Hematopoietic multipotent progenitor cell (in vitro differentiated cells): ENCODE data around the gene BRD4. TPM values are rescaled to one million over a fixed set of nuclear protein-coding genes. Genes with fewer than 3 reads are reported as not detected.

ENCODE experiments used
- DNase-seq, 3 donors: peaks; one replicate each; pipeline ENCODE4 v3.0.0-alpha.2; 2011 to 2015; ENCODE audit warnings: low read depth in 2 of 3, low spot score in 2 of 3
- small RNA-seq: library from RNA; depleted of rRNA; stranded (forward); fragments of <200 nt; gene quantifications from one replicate; pipeline ENCODE3, GENCODE V24; 2012
- total RNA-seq: library from RNA; depleted of rRNA; stranded (reverse); fragments of >200 nt; gene quantifications from one replicate; pipeline ENCODE4 v1.2.3, GENCODE V29; 2012

BRD4 gene
- total RNA-seq, 1 donor, result 32.3 TPM

GRCh38 chr19:15197275-15197941 lies 134.9 kb downstream of the BRD4 start:
- DNase-seq, result peak in 2 of 3 donors; percentile 84 to 91

GRCh38 chr19:15196360-15197005 lies 135.9 kb downstream of the BRD4 start:
- peak in 1 of 3 donors; percentile 39 for DNase-seq

GRCh38 chr19:15195371-15196334 lies 136.7 kb downstream of the BRD4 start:
- DNase-seq, result peak in 2 of 3 donors; percentile 73 to 79

GRCh38 chr19:15194938-15195337 lies 137.4 kb downstream of the BRD4 start:
- DNase-seq, result peak in 1 of 3 donors; percentile 29

DNA sequence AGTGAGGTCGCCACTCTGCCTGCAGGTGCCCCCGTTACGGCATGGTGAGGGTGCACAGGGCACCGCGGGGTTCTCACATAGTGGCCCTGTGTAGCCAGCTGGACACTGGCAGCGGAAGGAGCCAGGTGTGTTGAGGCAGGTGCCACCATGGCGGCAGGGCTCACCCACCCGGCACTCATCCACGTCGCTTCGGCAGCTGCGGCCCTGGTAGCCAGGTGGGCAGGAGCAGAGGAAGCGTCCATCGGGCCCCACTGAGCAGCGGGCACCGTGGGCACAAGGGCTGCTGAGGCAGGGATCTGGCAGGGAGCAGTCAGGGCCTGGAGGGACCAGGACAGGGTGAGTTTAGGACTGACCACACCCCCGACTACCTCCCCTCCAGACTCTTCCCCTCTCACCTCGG lies 140.4 kb downstream of the BRD4 start:
- no peak for DNase-seq

DNA sequence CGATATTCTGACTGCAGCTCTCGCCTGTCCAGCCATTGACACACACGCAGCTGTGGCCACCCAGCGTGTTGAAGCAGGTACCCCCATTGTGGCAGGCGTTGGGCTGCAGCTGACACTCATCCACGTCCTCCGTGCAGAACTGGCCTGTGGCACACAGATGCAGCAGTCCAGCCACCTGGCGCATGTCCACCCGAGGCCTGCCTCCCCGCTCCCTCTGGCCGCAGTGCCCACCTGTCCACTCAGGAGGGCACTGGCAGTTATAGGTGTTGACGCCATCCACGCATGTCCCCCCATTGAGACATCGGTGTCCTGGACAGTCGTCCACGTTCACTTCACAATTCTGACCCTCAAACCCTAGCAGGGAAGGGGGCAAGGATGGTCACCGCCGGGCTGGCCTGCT lies 140.8 kb downstream of the BRD4 start:
- no peak for DNase-seq

DNA sequence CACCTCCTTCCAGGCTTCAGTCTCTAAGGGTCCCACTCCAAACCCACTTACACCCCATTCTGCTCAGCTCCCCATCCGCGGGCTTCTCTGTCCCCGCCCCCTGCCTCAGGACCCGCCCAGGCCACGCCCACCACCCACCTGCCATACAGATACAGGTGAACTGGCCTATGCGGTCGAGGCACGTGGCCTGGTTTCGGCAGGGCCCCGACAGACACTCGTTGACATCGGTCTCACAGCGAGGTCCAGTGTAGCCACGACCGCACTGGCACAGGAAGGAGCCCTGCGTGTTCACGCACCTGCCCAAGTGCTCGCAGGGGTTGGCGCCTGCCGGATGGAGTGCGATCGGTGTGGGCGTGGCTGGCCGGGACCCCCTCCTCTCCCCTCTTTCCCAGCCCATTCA lies 143.5 kb downstream of the BRD4 start:
- DNase-seq, result no peak

GRCh38 chr19:15187026-15188007 lies 145.0 kb downstream of the BRD4 start:
- no peak for DNase-seq

Small RNAs within 50 kb of the gene (small RNA-seq; reads per million reads assigned to genes)
- not detected for gene AC005776.1

Other genes with a start within 250 kb of the BRD4 start
- gene SYDE1, start 225.1 kb downstream of the BRD4 start, total RNA-seq, result 6.2 TPM
- 7.5 TPM for gene NOTCH3, start 131.5 kb downstream of the BRD4 start, total RNA-seq
- gene EPHX3, start 100.1 kb downstream of the BRD4 start, total RNA-seq, result 0.27 TPM
- gene AKAP8, start 47.2 kb upstream of the BRD4 start, total RNA-seq, result 33.4 TPM
- 119 TPM for gene AKAP8L, start 86.4 kb upstream of the BRD4 start, total RNA-seq
- 12.7 TPM for gene WIZ, start 117.4 kb upstream of the BRD4 start, total RNA-seq
- gene RASAL3, start 132.0 kb upstream of the BRD4 start, total RNA-seq, result 66.8 TPM
- under 0.01 TPM for gene PGLYRP2, start 147.0 kb upstream of the BRD4 start, total RNA-seq
- gene CYP4F22, start 176.0 kb upstream of the BRD4 start, total RNA-seq, result 5.4 TPM